IPS-11a (cell line): ENCODE measurements around the gene PGBD4.

ENCODE experiments used
- H3K4me3 ChIP-seq: one replicate; pipeline ENCODE4 v1.5.1; 2013; ENCODE audit warnings: low read depth, low read length, control low read depth

PGBD4 gene

GRCh38 chr15:34101366-34102174 is at the start of gene PGBD4, which contains the start of gene EMC7:
Gene PGBD4, plus strand, starts transcription at chr15:34102083. Its CDS starts 449 bp downstream, at chr15:34102532.
Gene EMC7, minus strand, starts transcription at chr15:34101862. Its CDS starts 23 bp downstream, at chr15:34101839.
- H3K4me3 ChIP-seq = peak within 1 kb of the TSS; percentile 81

- no peak overlapping the region for H3K4me3 ChIP-seq
Observed at GRCh38 chr15:34054081-34054707, 47.7 kb upstream of the PGBD4 start.

- no peak overlapping the region for H3K4me3 ChIP-seq
Observed at GRCh38 chr15:34055868-34056595, 45.9 kb upstream of the PGBD4 start.

GRCh38 chr15:34056911-34057310 is 45.0 kb upstream of the PGBD4 start:
- H3K4me3 ChIP-seq = no peak overlapping the region

- no peak overlapping the region for H3K4me3 ChIP-seq
Observed at GRCh38 chr15:34059476-34059875, 42.4 kb upstream of the PGBD4 start.

- H3K4me3 ChIP-seq = no peak overlapping the region
Observed at GRCh38 chr15:34059946-34060345, 41.9 kb upstream of the PGBD4 start.

- H3K4me3 ChIP-seq = no peak overlapping the region
Observed at GRCh38 chr15:34064438-34064837, 37.4 kb upstream of the PGBD4 start.

GRCh38 chr15:34065261-34065660 is 36.6 kb upstream of the PGBD4 start:
- H3K4me3 ChIP-seq = no peak overlapping the region

- no peak overlapping the region for H3K4me3 ChIP-seq
Observed at GRCh38 chr15:34065941-34066340, 35.9 kb upstream of the PGBD4 start.

GRCh38 chr15:34070003-34070402 is 31.9 kb upstream of the PGBD4 start:
- no peak overlapping the region for H3K4me3 ChIP-seq

GRCh38 chr15:34076785-34077184 is 25.1 kb upstream of the PGBD4 start:
- no peak overlapping the region for H3K4me3 ChIP-seq

GRCh38 chr15:34078900-34079299 is 23.0 kb upstream of the PGBD4 start:
- no peak overlapping the region for H3K4me3 ChIP-seq

GRCh38 chr15:34079904-34080303 is 22.0 kb upstream of the PGBD4 start:
- no peak overlapping the region for H3K4me3 ChIP-seq

- H3K4me3 ChIP-seq = no peak overlapping the region
Observed at GRCh38 chr15:34084086-34084485, 17.8 kb upstream of the PGBD4 start.

- H3K4me3 ChIP-seq = no peak overlapping the region
Observed at GRCh38 chr15:34085746-34086145, 16.1 kb upstream of the PGBD4 start.

- no peak overlapping the region for H3K4me3 ChIP-seq
Observed at GRCh38 chr15:34099914-34100313, 2.0 kb upstream of the PGBD4 start.

- peak overlapping the region; percentile 81 for H3K4me3 ChIP-seq
Observed at GRCh38 chr15:34102175-34102925, 467 bp downstream of the PGBD4 start.

GRCh38 chr15:34106423-34106822 is 4.5 kb downstream of the PGBD4 start:
- H3K4me3 ChIP-seq = no peak overlapping the region

- H3K4me3 ChIP-seq = no peak overlapping the region
Observed at GRCh38 chr15:34107315-34107714, 5.4 kb downstream of the PGBD4 start.

- H3K4me3 ChIP-seq = no peak overlapping the region
Observed at GRCh38 chr15:34109797-34110663, 8.1 kb downstream of the PGBD4 start.
